GM23248 (cell line): ENCODE measurements around the gene CALM1.

Experiments
- EZH2 ChIP-seq: fragments of 200-600 bp; sonication (generic); IDR thresholded peaks from 2 replicates; pipeline ENCODE4 v1.6.1; 2018; ENCODE audit warnings: antibody characterized with exemption, mild to moderate bottlenecking; ENCODE audit not compliant: insufficient read depth, poor library complexity, severe bottlenecking
- EZH2phosphoT487 ChIP-seq: fragments of 200-600 bp; sonication (generic); IDR thresholded peaks from 2 replicates; pipeline ENCODE4 v1.6.1; 2018; ENCODE audit warnings: antibody characterized with exemption, moderate library complexity, mild to moderate bottlenecking, low read depth; ENCODE audit not compliant: insufficient read depth

DNA sequence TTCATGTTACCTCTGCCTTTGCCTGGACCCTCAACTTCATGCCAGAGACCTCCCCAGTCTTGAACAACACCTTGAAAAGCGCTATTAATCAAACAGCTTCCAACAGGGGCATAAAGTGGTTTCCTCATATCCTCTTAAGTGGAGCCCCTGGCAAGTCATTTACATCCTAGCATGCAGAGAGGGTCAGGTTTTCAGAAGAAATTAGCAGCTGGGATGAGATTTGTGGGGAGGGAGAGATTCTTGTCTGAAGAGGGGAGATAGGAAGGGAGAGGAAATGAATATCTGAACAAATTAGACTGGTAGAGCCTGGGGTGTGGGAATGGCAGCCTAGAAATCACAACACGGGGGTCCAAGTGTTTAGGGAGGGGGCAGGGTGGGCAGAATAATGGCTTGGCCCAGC is 45.6 kb downstream of the CALM1 start:
- TF ChIP-seq EZH2 (no peak), EZH2phosphoT487 (no peak)
